Omental fat pad (tissue), 4 donors: ENCODE measurements around the gene TMIGD1. TPM values are rescaled to one million over a fixed set of nuclear protein-coding genes. Genes with fewer than 3 reads are reported as not detected.

ENCODE experiments used
- ATAC-seq: fragments of 150-250 bp; one replicate; pipeline ENCODE4 v1.9.1; 2016; ENCODE audit warnings: mild to moderate bottlenecking, moderate library complexity; ENCODE audit not compliant: low FRiP score
- DNase-seq: peaks from one replicate; pipeline ENCODE4 v3.0.0-alpha.2; 2019; ENCODE audit warnings: low spot score
- CTCF ChIP-seq, 3 donors: fragments of 450-650 bp; IDR thresholded peaks; one replicate each; pipeline ENCODE4 v1.5.1; 2016 to 2017; ENCODE audit warnings: antibody characterized with exemption in 3 of 3, mild to moderate bottlenecking in 3 of 3, moderate library complexity in 2 of 3
- total RNA-seq, 4 donors: library from RNA; depleted of rRNA; stranded (reverse); fragments of >200 nt; gene quantifications; one replicate each; pipeline ENCODE4 v1.1.0, GENCODE V29; 2016

Gene TMIGD1
- total RNA-seq, 4 donors from 2014 or later: not detected

- DNase-seq: no peak
- ATAC-seq: no peak
Measured at GRCh38 chr17:30332057-30332542, 1.8 kb downstream of the TMIGD1 start.

GRCh38 chr17:30326809-30327208, 7.0 kb downstream of the TMIGD1 start:
- no peak for ATAC-seq

More at GRCh38 chr17:30332057-30332542, 1.8 kb downstream of the TMIGD1 start:
- TF ChIP-seq CTCF (IDR thresholded peaks at IDR 0.05): no peak

GRCh38 chr17:30324723-30325122, 9.1 kb downstream of the TMIGD1 start:
- no peak for ATAC-seq
- TF ChIP-seq CTCF (IDR thresholded peaks at IDR 0.05): no peak

More at GRCh38 chr17:30326809-30327208, 7.0 kb downstream of the TMIGD1 start:
- TF ChIP-seq CTCF (IDR thresholded peaks at IDR 0.05): no peak
- no peak for DNase-seq

GRCh38 chr17:30323895-30324319, 9.9 kb downstream of the TMIGD1 start:
- ATAC-seq: peak; percentile 79
- TF ChIP-seq CTCF (IDR thresholded peaks at IDR 0.05): no peak
- DNase-seq: peak; percentile 51

More at GRCh38 chr17:30324723-30325122, 9.1 kb downstream of the TMIGD1 start:
- no peak for DNase-seq

GRCh38 chr17:30323262-30323894, 10.5 kb downstream of the TMIGD1 start:
- DNase-seq (no peak), ATAC-seq (no peak)
- no peak for TF ChIP-seq CTCF (IDR thresholded peaks at IDR 0.05)

GRCh38 chr17:30321314-30321713, 12.5 kb downstream of the TMIGD1 start:
- DNase-seq (no peak), ATAC-seq (no peak)
- no peak for TF ChIP-seq CTCF (IDR thresholded peaks at IDR 0.05)

- ATAC-seq (peak; percentile 48), DNase-seq (no peak)
- no peak for TF ChIP-seq CTCF (IDR thresholded peaks at IDR 0.05)
Measured at GRCh38 chr17:30318155-30318554, 15.7 kb downstream of the TMIGD1 start.
